IMR-90 (cell line): ENCODE measurements around the gene COL27A1. TPM values are rescaled to one million over a fixed set of nuclear protein-coding genes. Genes with fewer than 3 reads are reported as not detected.

Source experiments
- ATAC-seq: fragments of 200-7000 bp; cut with Tn5 transposase; 2 replicates; pipeline ENCODE4 v1.9.1; 2020; ENCODE audit warnings: low read depth, mild to moderate bottlenecking, moderate library complexity
- BruUV-seq: library from RNA; stranded (reverse); fragments of 400-500 nt; replicated peaks from 2 replicates; lab custom pipeline; 2021; lab: Mats Ljungman, UMichigan
- CTCF ChIA-PET: fragments of 300-600 bp; formaldehyde crosslinking; extraction: SDS; loops from one replicate; lab custom pipeline; 2021; ENCODE audit warnings: antibody characterized with exemption; lab: Yijun Ruan, JAX
- POLR2A ChIA-PET: fragments of 300-600 bp; sonication (Branson Sonifier 250); formaldehyde crosslinking; loops from one replicate; lab custom pipeline; 2022; ENCODE audit warnings: antibody characterized with exemption; ENCODE audit not compliant: unreplicated experiment; lab: Charles Lee
- DNase-seq: peaks from one replicate; pipeline ENCODE4 v3.0.0; 2013
- H2AFZ ChIP-seq: replicated peaks from 2 replicates; pipeline ENCODE3; 2013; ENCODE audit warnings: low read length, mild to moderate bottlenecking; ENCODE audit not compliant: poor library complexity
- H2AK5ac ChIP-seq: 2 replicates; pipeline ENCODE4 v1.6.1; 2013; ENCODE audit warnings: low read depth, low read length, inconsistent platforms
- H2AK9ac ChIP-seq: replicated peaks from 2 replicates; pipeline ENCODE3; 2013; ENCODE audit warnings: mild to moderate bottlenecking, low read depth, low read length, moderate library complexity; ENCODE audit not compliant: poor library complexity
- H2BK120ac ChIP-seq: 2 replicates; pipeline ENCODE4 v1.6.1; 2013; ENCODE audit warnings: low read depth, low read length, inconsistent platforms
- H2BK15ac ChIP-seq: 3 replicates; pipeline ENCODE4 v1.6.1; 2013; ENCODE audit warnings: low read depth, low read length, inconsistent platforms
- H2BK20ac ChIP-seq: 2 replicates; pipeline ENCODE4 v1.6.1; 2013; ENCODE audit warnings: low read depth, mild to moderate bottlenecking, inconsistent platforms, low read length, moderate library complexity
- H2BK5ac ChIP-seq: 2 replicates; pipeline ENCODE4 v1.6.1; 2013; ENCODE audit warnings: mild to moderate bottlenecking, low read depth, low read length, inconsistent platforms; ENCODE audit not compliant: poor library complexity, severe bottlenecking
- H3K14ac ChIP-seq: replicated peaks from 2 replicates; pipeline ENCODE4 v1.6.1; 2013; ENCODE audit warnings: low read depth, low read length, inconsistent platforms
- H3K18ac ChIP-seq: 2 replicates; pipeline ENCODE4 v1.6.1; 2013; ENCODE audit warnings: low read depth, low read length, control low read depth
- H3K23ac ChIP-seq: 2 replicates; pipeline ENCODE4 v1.6.1; 2013; ENCODE audit warnings: low read depth, low read length, inconsistent platforms
- H3K27ac ChIP-seq: 2 replicates; pipeline ENCODE4 v1.5.1; 2013; ENCODE audit warnings: mild to moderate bottlenecking, control low read depth, low read length; ENCODE audit not compliant: insufficient read depth
- H3K27me3 ChIP-seq: 2 replicates; pipeline ENCODE4 v1.6.1; 2013; ENCODE audit warnings: low read length; ENCODE audit not compliant: control insufficient read depth, insufficient read depth
- H3K36me3 ChIP-seq: 2 replicates; pipeline ENCODE4 v1.6.1; 2013; ENCODE audit warnings: low read length, mixed read lengths; ENCODE audit not compliant: control insufficient read depth, insufficient read depth
- H3K4ac ChIP-seq: 2 replicates; pipeline ENCODE4 v1.6.1; 2013; ENCODE audit warnings: low read depth, low read length, inconsistent platforms
- H3K4me1 ChIP-seq: 2 replicates; pipeline ENCODE4 v1.6.1; 2013; ENCODE audit warnings: low read length, mixed read lengths; ENCODE audit not compliant: control insufficient read depth, insufficient read depth
- H3K4me2 ChIP-seq: 2 replicates; pipeline ENCODE4 v1.6.1; 2013; ENCODE audit warnings: low read depth, mild to moderate bottlenecking, control low read depth, low read length, moderate library complexity
- H3K4me3 ChIP-seq: 2 replicates; pipeline ENCODE4 v1.5.1; 2013; ENCODE audit warnings: low read depth, mild to moderate bottlenecking, control low read depth, low read length, moderate library complexity; ENCODE audit not compliant: insufficient read depth
- H3K56ac ChIP-seq: 2 replicates; pipeline ENCODE4 v1.6.1; 2013; ENCODE audit warnings: low read length, inconsistent platforms; ENCODE audit not compliant: insufficient read depth; ENCODE audit errors: extremely low read depth
- H3K79me1 ChIP-seq, 2 experiments: 2 replicates each; pipeline ENCODE4 v1.6.1; 2013; ENCODE audit warnings: low read length in 2 of 2, inconsistent platforms in 1 of 2, low read depth in 1 of 2
- H3K9ac ChIP-seq: 2 replicates; pipeline ENCODE4 v1.6.1; 2013; ENCODE audit warnings: low read depth, low read length, control low read depth
- H3K9me1 ChIP-seq: 2 replicates; pipeline ENCODE4 v1.6.1; 2013; ENCODE audit warnings: low read length, inconsistent platforms; ENCODE audit not compliant: insufficient read depth
- H3K9me3 ChIP-seq: 2 replicates; pipeline ENCODE4 v1.6.1; 2013; ENCODE audit warnings: low read length; ENCODE audit not compliant: control insufficient read depth, insufficient read depth
- H4K20me1 ChIP-seq: 2 replicates; pipeline ENCODE4 v1.6.1; 2013; ENCODE audit warnings: low read length, inconsistent platforms; ENCODE audit not compliant: insufficient read depth
- H4K5ac ChIP-seq: 2 replicates; pipeline ENCODE4 v1.6.1; 2013; ENCODE audit warnings: mild to moderate bottlenecking, low read depth, low read length, control low read depth
- H4K8ac ChIP-seq, 2 experiments: 2 replicates each; pipeline ENCODE4 v1.6.1; 2013; ENCODE audit warnings: low read depth in 2 of 2, low read length in 2 of 2, control low read depth in 1 of 2, inconsistent platforms in 1 of 2
- H4K91ac ChIP-seq: 2 replicates; pipeline ENCODE4 v1.6.1; 2013; ENCODE audit warnings: low read depth, low read length, inconsistent platforms; ENCODE audit not compliant: insufficient read depth
- CEBPB ChIP-seq: IDR thresholded peaks from 2 replicates; pipeline ENCODE4 v1.6.1; 2012; ENCODE audit warnings: low read depth, low read length, improper control_type of control experiment
- CHD1 ChIP-seq: IDR thresholded peaks from 2 replicates; pipeline ENCODE4 v1.6.1; 2012; ENCODE audit warnings: low read depth, low read length, improper control_type of control experiment
- FOS ChIP-seq: fragments of 150-350 bp; IDR thresholded peaks from 2 replicates; pipeline ENCODE4 v1.6.1; 2016; ENCODE audit warnings: low read depth, low read length
- MAZ ChIP-seq: IDR thresholded peaks from 2 replicates; pipeline ENCODE4 v1.6.1; 2012; ENCODE audit warnings: low read depth, mild to moderate bottlenecking, low read length, improper control_type of control experiment, moderate library complexity, borderline replicate concordance
- MXI1 ChIP-seq: IDR thresholded peaks from 2 replicates; pipeline ENCODE4 v1.6.1; 2012; ENCODE audit warnings: low read depth, mild to moderate bottlenecking, low read length, moderate library complexity, borderline replicate concordance
- NFE2L2 ChIP-seq: fragments of 150-350 bp; IDR thresholded peaks from 2 replicates; pipeline ENCODE4 v1.6.1; 2016; ENCODE audit warnings: low read depth, mild to moderate bottlenecking, low read length
- POLR2A ChIP-seq: IDR thresholded peaks from 2 replicates; pipeline ENCODE4 v1.6.1; 2012; ENCODE audit warnings: mild to moderate bottlenecking, low read depth, low read length
- RAD21 ChIP-seq: IDR thresholded peaks from 2 replicates; pipeline ENCODE4 v1.6.1; 2012; ENCODE audit warnings: low read length, improper control_type of control experiment
- RFX5 ChIP-seq: IDR thresholded peaks from 2 replicates; pipeline ENCODE4 v1.8.0; 2012; ENCODE audit warnings: low read depth, mild to moderate bottlenecking, low read length, moderate library complexity
- SMC3 ChIP-seq: fragments of 150-350 bp; IDR thresholded peaks from 2 replicates; pipeline ENCODE4 v1.6.1; 2016; ENCODE audit warnings: low read depth, mild to moderate bottlenecking, antibody characterized with exemption, low read length, moderate library complexity
- WGBS, 2 experiments: methylation state at CpG; one replicate each; pipeline versions ENCODE4 v1.1.5 to v1.1.7; 2013; ENCODE audit warnings: missing lambda C conversion rate in 2 of 2; ENCODE audit not compliant: insufficient read length in 1 of 2; ENCODE audit errors: extremely low coverage in 2 of 2; 5-methylcytosine and 5-hydroxymethylcytosine counted together
- dilution Hi-C: fragments of 300-500 bp; cut with HindIII; formaldehyde crosslinking; loops from one replicate; pipeline ENCODE4 v1.14.3; 2018; ENCODE audit warnings: low sequenced_read_pairs; ENCODE audit not compliant: unreplicated experiment
- in situ Hi-C: fragments of 300-500 bp; cut with MboI; formaldehyde crosslinking; loops from 3 replicates; pipeline ENCODE4 v1.14.3; 2019; ENCODE audit warnings: low sequenced_read_pairs, inconsistent platforms, mixed read lengths
- intact Hi-C: fragments of 100-400 bp; cut with micrococcal nuclease; formaldehyde crosslinking; loops from 2 replicates; pipeline ENCODE4 v1.10.0; 2022
- polyA plus RNA-seq, 3 experiments: library from polyadenylated mRNA; depleted of rRNA; stranded (reverse); fragments of >200 nt; gene quantifications; 2 replicates each; pipeline ENCODE4 v1.2.3, GENCODE V29; 2012; ENCODE audit warnings: low replicate concordance in 1 of 3
- total RNA-seq: library from RNA; depleted of rRNA; stranded (reverse); fragments of >200 nt; gene quantifications from 2 replicates; pipeline ENCODE4 v1.2.3, GENCODE V29; 2012
- TF ChIP-seq, protein P1 (sequence below): conservative IDR thresholded peaks from 2 replicates; pipeline ENCODE4 v1.5.1; 2012; ENCODE audit warnings: mild to moderate bottlenecking, low read depth, low read length, improper control_type of control experiment

Gene COL27A1
- total and polyA plus RNA-seq, 2 of the 4 experiments (the other 2 are of a cell fraction) = 3.2 to 18.3 TPM

DNA sequence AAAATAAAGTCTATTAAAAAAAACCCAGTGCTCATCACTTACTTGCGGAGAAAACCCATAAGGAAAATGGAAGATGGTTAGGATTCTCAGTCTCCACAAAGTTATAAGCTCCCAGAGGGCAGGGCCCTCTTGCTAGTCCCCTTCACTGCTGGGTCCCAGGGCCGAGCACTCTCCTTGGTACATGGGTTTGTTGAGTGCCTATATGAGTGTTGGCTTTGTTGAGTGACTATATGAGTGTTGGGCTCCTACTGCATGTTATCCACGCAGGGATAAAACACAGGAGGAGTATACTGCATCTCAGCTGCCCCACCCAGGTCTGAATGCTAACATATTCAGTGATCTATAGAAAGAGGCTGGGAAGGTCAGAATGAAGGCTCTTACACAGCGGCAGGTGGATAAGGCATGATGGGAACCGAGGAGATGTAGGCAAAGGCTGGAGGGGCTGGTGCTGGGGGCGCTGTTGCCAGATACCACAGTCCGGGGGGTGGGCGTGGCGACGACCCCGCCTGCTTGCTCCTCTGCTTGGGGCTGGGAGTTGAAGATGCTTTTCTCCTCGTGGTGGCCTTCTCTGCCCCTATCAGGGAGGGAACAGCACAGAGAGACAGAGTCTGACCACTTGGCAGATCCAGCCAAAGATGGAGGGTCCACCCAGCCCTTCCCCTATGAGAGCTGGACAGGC lies 186.0 kb downstream of the COL27A1 start:
- intact Hi-C loops = no loop called here
- dilution Hi-C loops = no loop called here
- Histone ChIP-seq H3K56ac (no peak overlapping the region), H3K79me1 (no peaks in the 10 kb centered on the region), H2BK20ac (no peak overlapping the region), H3K9me3 (no peaks in the 10 kb centered on the region), H3K9me1 (no peaks in the 10 kb centered on the region), H3K4me3 (no peak overlapping the region), H3K27me3 (no peaks in the 10 kb centered on the region), H4K20me1 (no peaks in the 10 kb centered on the region), H3K4ac (no peak overlapping the region), H4K5ac (no peak overlapping the region), H2AK5ac (no peak overlapping the region), H3K36me3 (peaks cover 71% of the 10 kb centered on the region), H2AFZ (no peak overlapping the region), H2BK15ac (no peak overlapping the region), H4K8ac (no peak overlapping the region), H3K27ac (no peak overlapping the region), H3K23ac (no peak overlapping the region), H2BK5ac (no peak overlapping the region), H4K91ac (no peak overlapping the region), H2AK9ac (no peak overlapping the region), H3K14ac (no peak overlapping the region), H3K9ac (no peak overlapping the region), H3K4me1 (no peaks in the 10 kb centered on the region), H2BK120ac (no peak overlapping the region), H3K18ac (no peak overlapping the region), H3K4me2 (no peak overlapping the region)
- TF ChIP-seq POLR2A = no peak
- no peak for TF ChIP-seq NFE2L2
- TF ChIP-seq, protein P1, sequence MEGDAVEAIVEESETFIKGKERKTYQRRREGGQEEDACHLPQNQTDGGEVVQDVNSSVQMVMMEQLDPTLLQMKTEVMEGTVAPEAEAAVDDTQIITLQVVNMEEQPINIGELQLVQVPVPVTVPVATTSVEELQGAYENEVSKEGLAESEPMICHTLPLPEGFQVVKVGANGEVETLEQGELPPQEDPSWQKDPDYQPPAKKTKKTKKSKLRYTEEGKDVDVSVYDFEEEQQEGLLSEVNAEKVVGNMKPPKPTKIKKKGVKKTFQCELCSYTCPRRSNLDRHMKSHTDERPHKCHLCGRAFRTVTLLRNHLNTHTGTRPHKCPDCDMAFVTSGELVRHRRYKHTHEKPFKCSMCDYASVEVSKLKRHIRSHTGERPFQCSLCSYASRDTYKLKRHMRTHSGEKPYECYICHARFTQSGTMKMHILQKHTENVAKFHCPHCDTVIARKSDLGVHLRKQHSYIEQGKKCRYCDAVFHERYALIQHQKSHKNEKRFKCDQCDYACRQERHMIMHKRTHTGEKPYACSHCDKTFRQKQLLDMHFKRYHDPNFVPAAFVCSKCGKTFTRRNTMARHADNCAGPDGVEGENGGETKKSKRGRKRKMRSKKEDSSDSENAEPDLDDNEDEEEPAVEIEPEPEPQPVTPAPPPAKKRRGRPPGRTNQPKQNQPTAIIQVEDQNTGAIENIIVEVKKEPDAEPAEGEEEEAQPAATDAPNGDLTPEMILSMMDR = no peak
- TF ChIP-seq CHD1 = no peak
- no peak for TF ChIP-seq CEBPB
- TF ChIP-seq SMC3 = no peak
- no peak for TF ChIP-seq FOS
- no peak for TF ChIP-seq MXI1
- TF ChIP-seq RAD21 = no peak
- TF ChIP-seq MAZ = no peak
- TF ChIP-seq RFX5 = no peak
- POLR2A ChIA-PET = no interaction called here
- WGBS, 2 experiments = 100% methylated on average over 1 of the region's 12 CpGs; no CpG with 5 or more reads in 1 of the 2 experiments
- no TSS peak for BruUV-seq
- CTCF ChIA-PET = interaction anchor here (1.0 kb wide), 1 partner anchor 207 kb away, joined by 3 read pairs; no protein-coding TSS in a partner anchor
- no peak for ATAC-seq
- in situ Hi-C loops = no loop called here
- no peak for DNase-seq
